HG02938 (cell line): ENCODE measurements around the gene HERPUD1.
"Not testable (repeated sequence)": the region's sequence is repeated elsewhere in the genome, so short reads cannot be mapped to it uniquely, and the experiment has no call there.

Experiments used
- ATAC-seq: cut with Tn5 transposase; IDR thresholded peaks from one replicate; pipeline ENCODE4 v1.9.1; 2021; ENCODE audit warnings: mild to moderate bottlenecking, moderate library complexity; ENCODE audit not compliant: unreplicated experiment

Gene HERPUD1

DNA sequence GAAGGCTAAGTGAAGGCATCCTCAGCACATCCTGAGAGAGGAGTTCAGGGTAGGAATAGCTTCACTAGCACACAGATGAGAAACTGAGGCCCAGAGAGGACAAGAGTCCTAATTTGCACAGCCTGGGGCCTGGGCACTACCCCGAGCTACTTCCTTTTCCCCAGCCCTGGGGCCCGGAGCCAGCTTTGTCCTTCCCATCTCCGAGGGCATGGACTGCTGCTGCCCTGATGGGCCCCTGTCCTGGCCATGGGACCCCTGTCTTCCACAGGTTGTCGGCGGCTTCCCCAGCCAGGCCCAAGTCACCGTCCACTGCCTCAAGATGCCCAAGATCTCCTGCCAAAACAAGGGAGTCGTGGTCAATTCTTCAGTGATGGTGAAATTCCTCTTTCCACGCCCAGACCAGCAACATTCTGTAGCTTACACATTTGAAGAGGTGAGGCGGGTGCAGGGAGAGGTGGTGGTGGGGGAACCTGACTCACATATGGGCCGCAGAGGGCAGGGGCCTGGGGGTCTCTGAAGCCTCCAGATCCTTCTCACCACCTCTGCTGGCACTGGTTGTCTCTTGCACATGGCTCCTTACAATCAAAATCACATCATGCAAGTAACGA is 46.0 kb downstream of the HERPUD1 start:
- no peak for ATAC-seq

GRCh38 chr16:56980201-56980535 is 48.2 kb downstream of the HERPUD1 start:
- no peak for ATAC-seq

DNA sequence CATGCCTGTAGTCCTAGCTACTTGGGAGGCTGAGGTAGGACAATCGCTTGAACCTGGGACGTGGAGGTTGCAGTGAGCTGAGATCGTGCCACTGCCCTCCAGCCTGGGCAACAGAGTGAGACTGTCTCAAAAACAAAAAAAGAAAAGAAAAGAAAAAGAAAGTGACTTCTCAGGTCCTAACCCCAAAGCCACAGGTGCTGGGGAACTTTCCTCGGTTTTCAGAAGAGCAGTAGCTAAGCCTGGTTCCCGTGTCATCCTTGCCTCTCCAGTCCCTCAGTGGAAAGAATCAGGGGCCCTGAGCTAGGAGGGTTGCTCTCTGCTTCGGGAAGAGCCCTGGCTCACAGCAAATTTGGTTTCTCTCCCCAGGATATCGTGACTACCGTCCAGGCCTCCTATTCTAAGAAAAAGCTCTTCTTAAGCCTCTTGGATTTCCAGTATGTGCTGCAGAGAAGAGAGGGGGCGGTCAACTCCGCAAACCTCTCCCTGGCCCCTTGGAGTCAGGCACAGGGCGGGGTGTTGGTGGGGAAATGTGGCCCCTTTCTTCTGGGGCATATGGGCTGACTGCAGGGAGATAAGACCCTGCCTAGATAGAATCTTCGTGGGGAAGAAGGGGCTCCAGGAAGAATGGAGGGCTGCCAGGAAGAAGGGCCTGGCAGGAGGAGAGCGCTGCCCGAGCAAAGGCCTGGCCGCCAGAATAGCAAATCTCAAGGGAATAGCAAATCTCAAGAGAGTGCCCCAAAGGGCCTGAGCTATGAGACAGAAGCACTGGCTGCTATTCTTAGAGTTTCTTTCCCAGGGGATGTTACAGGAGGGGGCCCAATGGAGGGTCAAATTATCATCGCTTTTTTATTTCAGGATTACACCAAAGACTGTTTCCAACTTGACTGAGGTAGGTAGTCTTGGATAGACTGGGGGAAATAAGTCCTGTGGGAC is 49.1 kb downstream of the HERPUD1 start:
- peak; percentile 49 for ATAC-seq

- ATAC-seq: no peak
These were observed 49.9 kb downstream of the HERPUD1 start for GRCh38 chr16:56981729-56982271.

DNA sequence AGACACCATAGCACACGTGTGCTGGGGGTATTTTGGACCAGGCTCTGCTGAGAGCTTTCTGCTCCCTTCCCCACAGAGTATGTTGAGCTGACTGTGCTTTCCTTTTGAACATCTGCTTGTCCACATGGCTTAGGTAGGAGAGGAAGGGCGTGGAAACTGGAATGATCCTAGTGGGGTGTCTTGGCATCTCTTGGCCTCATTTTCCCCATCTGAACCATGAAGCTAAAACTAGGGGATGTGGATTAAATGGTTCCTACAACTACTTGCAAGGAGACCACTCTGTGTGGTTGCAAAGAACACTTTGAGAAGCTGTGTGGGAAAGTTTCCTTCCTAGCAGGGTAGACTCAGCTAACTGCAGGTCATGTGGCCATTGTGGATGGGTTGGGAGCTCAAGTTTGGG is 50.8 kb downstream of the HERPUD1 start:
- ATAC-seq: no peak

DNA sequence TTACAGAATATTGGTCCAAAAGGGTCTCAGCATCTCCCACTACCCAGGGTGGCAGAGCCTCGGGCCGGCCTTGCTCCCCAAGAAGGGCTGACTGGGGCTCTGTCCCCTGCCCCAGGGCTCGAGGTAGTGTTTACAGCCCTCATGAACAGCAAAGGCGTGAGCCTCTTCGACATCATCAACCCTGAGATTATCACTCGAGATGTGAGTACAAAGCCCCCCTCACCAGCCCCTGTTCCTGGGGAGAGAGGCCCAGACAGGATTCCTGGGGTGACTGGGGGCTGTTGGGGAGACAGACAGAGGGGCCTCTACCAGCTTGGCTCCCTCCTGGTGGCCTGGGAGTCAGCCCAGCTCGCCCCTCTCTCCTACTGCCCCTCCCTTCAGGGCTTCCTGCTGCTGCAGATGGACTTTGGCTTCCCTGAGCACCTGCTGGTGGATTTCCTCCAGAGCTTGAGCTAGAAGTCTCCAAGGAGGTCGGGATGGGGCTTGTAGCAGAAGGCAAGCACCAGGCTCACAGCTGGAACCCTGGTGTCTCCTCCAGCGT is 51.3 kb downstream of the HERPUD1 start:
- no peak for ATAC-seq

GRCh38 chr16:56984639-56985038 is 52.7 kb downstream of the HERPUD1 start:
- ATAC-seq: no peak

DNA sequence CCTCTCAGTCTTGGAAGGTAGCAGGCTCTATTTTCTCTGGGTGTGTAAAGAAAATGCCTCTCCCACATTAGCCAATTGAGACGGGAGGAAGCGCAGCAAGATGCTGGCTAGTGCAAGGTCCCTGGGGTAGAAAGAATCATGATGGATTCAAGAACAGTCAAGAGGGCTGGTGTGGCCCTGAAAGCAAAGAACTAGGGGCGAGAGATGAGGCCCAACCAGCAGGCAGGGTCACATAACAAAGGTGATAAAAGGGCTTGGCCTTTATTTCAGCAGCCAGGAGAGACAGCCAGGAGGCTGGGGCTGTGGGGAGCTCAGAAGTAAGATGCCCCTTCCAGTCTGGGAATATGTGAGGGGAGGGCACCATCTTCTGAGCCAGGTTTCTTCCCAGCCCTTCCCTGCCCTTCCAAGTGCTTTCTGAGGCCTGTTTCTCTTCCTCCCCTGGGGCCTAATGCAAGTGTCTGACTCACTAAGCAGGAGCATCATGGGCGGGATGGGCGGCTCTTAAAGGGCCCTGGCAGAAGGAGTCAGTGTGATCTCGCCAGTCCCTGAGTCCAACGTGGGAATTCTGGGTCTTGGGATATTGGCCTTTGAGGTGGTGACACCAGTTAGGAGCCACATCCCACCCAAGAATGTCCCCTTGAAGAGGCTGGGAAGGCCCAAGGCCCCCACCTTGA is 53.5 kb downstream of the HERPUD1 start:
- no peak for ATAC-seq

DNA sequence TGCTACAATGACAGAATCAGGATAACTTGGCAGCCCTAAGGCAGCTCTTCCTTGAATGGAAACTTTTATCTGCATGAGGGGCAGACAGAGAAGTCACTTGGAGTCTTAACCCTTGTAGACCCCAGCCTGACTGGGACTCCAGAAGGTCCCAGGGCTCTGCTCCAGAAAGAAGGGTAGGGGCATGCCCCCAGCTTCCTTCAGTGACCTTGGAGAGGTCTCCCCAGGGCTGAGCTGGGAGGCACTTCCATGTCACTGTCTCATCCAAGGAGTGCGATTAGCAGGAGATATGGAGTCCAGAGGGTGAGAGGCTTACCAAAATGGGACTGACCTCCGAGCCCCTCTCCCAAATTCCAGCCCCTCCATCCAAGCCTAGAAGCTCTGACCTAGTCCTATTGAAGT is 54.0 kb downstream of the HERPUD1 start:
- ATAC-seq: no peak

DNA sequence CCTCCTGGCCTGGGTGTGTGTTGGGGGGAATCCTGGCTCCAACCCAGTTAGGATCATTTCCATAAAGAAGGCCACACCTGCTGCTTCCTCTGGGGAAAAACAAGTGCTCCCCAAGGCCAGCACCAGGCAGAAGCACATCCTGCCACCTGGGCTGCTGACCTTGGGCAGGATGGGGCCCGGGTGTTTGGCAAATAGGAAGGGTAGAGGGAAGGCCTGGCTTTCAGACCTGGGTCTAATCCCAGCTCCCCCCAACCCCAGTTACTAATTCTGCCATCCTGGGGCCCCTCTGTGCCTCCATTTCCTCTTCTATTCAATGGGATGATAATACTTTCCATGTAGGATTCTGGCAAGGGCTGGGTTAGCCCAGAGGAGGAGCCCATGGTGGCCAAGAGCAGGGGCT is 54.4 kb downstream of the HERPUD1 start:
- ATAC-seq: no peak

DNA sequence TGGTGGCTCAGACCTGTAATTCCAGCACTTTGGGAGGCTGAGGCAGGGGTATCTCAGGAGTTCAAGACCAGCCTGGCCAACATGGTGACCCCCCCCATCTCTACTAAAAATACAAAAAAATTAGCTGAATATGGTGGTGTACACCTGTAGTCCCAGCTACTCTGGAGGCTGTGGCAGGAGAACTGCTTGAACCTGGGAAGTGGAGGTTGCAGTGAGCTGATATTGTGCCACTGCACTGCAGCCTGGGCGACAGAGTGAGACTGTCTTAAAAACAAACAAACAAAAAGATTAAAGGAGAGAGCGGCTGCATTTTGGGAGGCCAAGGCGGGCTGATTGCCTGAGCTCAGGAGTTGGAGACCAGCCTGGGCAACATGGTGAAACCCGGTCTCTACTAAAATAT is 55.0 kb downstream of the HERPUD1 start:
- not testable (repeated sequence) for ATAC-seq

DNA sequence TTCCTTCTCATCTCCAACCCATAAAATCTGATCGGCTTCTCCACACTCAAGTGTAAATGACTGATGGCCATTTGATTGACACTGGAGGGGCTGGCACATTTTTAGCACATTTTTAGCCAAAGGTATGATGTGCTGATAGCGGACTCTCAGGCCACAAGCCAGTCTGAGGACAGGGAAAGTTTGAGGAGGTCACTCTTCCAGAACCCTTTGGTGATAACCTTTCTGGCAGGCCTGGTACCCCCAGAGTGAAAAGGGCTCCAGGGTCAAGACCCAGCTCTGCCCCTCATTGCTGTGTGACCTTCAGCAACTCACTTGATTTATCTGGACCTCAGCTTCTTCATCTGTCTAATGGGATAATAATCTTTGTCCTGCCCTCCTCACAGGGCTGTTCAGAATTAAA is 55.8 kb downstream of the HERPUD1 start:
- ATAC-seq: no peak

DNA sequence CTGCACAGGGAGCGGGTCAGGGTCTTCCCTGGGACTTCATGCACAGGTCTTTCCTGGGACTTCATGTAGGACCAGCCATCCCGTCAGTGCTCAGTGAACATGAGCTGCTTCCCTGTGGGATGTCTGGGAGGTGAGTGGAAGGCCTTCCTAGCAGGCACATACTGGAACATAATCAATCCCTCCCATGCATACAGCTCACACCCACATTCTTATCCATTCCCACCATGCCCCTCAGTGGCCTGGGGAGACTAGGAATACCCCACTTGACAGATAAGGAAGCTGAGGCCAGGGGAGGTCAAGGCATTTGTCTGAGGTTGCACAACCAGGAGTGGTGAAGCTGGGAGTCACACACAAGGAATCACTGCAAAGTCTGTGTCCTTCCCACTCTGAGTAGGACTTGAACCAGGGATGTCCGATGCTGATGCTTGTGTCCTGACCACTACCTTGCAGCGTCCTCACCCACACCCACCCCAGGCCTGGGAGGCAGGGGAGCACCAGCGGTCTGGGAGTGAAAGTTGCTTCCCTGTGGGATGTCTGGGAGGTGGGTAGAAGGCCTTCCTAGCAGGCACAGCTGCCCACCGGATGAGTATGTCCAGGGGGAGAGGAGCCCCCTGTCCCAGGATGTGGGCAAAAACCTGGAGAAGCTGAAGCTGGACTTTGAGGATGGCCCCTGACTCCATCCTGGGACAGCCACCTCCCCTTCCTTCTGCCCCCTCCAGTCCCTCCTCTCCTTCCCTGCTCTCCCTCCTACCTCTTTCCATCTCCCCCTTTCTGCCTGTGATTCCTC is 56.4 kb downstream of the HERPUD1 start:
- no peak for ATAC-seq

GRCh38 chr16:56988948-56989945 is 57.3 kb downstream of the HERPUD1 start, which contains the start of gene NLRC5:
Gene NLRC5 (plus strand): TSS chr16:56989557. CDS start chr16:57020713, 31,156 bp downstream.
- peak; percentile 72 for ATAC-seq

GRCh38 chr16:56989988-56990387 is 58.0 kb downstream of the HERPUD1 start:
- ATAC-seq: peak; percentile 4

- no peak for ATAC-seq
These were observed 58.7 kb downstream of the HERPUD1 start for GRCh38 chr16:56990407-56991286.

DNA sequence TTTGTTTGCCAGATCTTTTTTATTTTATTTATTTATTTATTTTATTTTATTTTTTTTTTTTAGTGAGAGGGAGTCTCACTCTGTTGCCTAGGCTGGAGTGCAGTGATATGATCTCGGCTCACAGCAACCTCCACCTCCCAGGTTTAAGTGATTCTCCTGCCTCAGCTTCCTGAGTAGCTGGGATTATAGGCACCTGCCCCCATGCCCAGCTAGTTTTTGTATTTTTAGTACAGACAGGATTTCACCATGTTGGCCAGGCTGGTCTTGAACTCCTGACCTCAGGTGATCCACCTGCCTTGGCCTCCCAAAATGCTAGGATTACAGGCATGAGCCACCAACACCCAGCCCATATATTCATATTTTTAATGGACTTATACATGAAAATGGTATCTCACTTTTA is 60.5 kb downstream of the HERPUD1 start:
- ATAC-seq: not testable (repeated sequence)

DNA sequence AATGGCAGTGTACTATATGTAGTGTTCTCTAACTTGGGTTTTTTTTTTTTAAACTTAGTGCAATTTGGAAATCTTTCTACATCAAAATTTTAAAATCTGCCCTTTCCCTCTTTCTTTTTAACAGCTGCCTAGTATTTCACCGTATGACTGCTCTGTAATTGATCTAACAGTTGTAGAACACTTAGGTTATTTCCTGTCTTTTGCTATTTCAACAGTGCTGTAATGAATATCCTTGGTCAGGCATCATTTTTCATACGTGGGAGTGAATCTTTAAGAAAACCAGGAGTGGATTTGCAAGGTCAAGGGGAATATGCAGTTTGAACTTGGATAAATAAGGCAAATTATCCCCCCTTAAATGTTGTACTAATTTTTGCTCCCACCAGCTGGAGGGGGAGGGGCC is 61.3 kb downstream of the HERPUD1 start:
- no peak for ATAC-seq
